Psoas muscle (tissue), 8 donors: ENCODE measurements around the gene P4HB. TPM values are rescaled to one million over a fixed set of nuclear protein-coding genes. Genes with fewer than 3 reads are reported as not detected.

Experiments used
- ATAC-seq, 4 donors: fragments of 200-7000 bp; cut with Tn5 transposase; one replicate each; pipeline ENCODE4 v1.9.1; 2020; ENCODE audit warnings: moderate library complexity in 3 of 4, mild to moderate bottlenecking in 2 of 4
- DNase-seq, 2 donors: peaks; one replicate each; pipeline ENCODE4 v3.0.0-alpha.2; 2020
- H3K27ac ChIP-seq: fragments of 200-600 bp; one replicate; pipeline ENCODE4 v1.8.0; 2022
- H3K27me3 ChIP-seq, 3 donors: fragments of 200-600 bp in 1 of 3; one replicate each; pipeline versions ENCODE4 v1.6.1 to v1.8.0; 2013 to 2022; ENCODE audit warnings: low read length in 2 of 3, mild to moderate bottlenecking in 2 of 3, moderate library complexity in 1 of 3; ENCODE audit not compliant: insufficient read depth in 3 of 3
- H3K36me3 ChIP-seq, 2 donors: fragments of 200-600 bp in 1 of 2; one replicate each; pipeline versions ENCODE4 v1.6.1 to v1.8.0; 2013 to 2022; ENCODE audit warnings: low read depth in 1 of 2, mild to moderate bottlenecking in 1 of 2, moderate library complexity in 1 of 2; ENCODE audit not compliant: insufficient read depth in 1 of 2
- H3K4me1 ChIP-seq: fragments of 200-600 bp; one replicate; pipeline ENCODE4 v1.8.0; 2022
- H3K4me3 ChIP-seq: fragments of 200-600 bp; one replicate; pipeline ENCODE4 v1.8.0; 2022; ENCODE audit warnings: mild to moderate bottlenecking
- H3K9me3 ChIP-seq: fragments of 200-600 bp; one replicate; pipeline ENCODE4 v1.8.0; 2022
- CTCF ChIP-seq: fragments of 200-600 bp; IDR thresholded peaks from one replicate; pipeline ENCODE4 v1.8.0; 2022; ENCODE audit warnings: antibody characterized with exemption
- WGBS, 3 donors: extraction: QIAGEN DNeasy Blood & Tissue Kit; methylation state at CpG; one replicate each; pipeline versions ENCODE4 v1.1.6 to v1.1.7; 2013; 5-methylcytosine and 5-hydroxymethylcytosine counted together
- intact Hi-C, 2 donors: fragments of 100-400 bp; cut with DNase I; formaldehyde crosslinking; loops; one replicate each; pipeline versions ENCODE4 v1.11.0 to v1.14.2; 2022
- polyA plus RNA-seq, 3 donors: library from polyadenylated mRNA; stranded (reverse); fragments of 200-250 nt; gene quantifications; one replicate each; pipeline ENCODE4 v1.2.3, GENCODE V29; 2013
- total RNA-seq, 4 donors: library from RNA; stranded (reverse); fragmentation: NEBNext Ultra II Directional in 2 of 4; extraction: Animal tissue kit (Norgen Biotek cat#: 25700) in 2 of 4; gene quantifications; one replicate each; pipeline versions ENCODE4 v1.2.1 to v1.2.4, GENCODE V29; 2021 to 2023
- donor health status: healthy with polysubstance abuse.
- donor health status: DM: no; HTN: no; CAD: no; lungs with moderate emphysema.
- donor health status: Bipolar disorder and iron deficiency.
- donor health status: healthy.
- donor health status: DM: yes; HTN: yes; CAD: no.
- donor health status: DM: no; HTN: no; CAD: no.
- donor health status: DM: no; HTN: no; CAD: no.
- donor health status: DM: yes; HTN: yes; CAD: no.

The P4HB gene
- total and polyA plus RNA-seq, 7 donors: 236 to 384 (median 267) TPM

GRCh38 chr17:81822996-81823819, 37.1 kb downstream of the P4HB start:
- no peaks in the 10 kb centered on the region for H3K27me3 ChIP-seq
- intact Hi-C loops: loop anchor here (2.0 to 5.0 kb wide), 2 partner anchors 32 to 34 kb away; no protein-coding TSS in a partner anchor
- no peak for DNase-seq
- no peaks in the 10 kb centered on the region for H3K9me3 ChIP-seq
- no peak for ATAC-seq
- no peaks in the 10 kb centered on the region for H3K36me3 ChIP-seq
- WGBS, 3 donors: 90 to 93% (median 91%) methylated on average over 23 to 30 of the region's 30 CpGs
- TF ChIP-seq CTCF: no peak
- peak overlapping the region; percentile 89 for H3K27ac ChIP-seq
- H3K4me3 ChIP-seq: no peak overlapping the region
- H3K4me1 ChIP-seq: peaks cover 20% of the 10 kb centered on the region

- 67 to 76% (median 69%) methylated on average over 8 of the region's 8 CpGs for WGBS, 3 donors
- H3K36me3 ChIP-seq: no peaks in the 10 kb centered on the region
- no peak overlapping the region for H3K4me3 ChIP-seq
- H3K27ac ChIP-seq: peak overlapping the region; percentile 89
- H3K9me3 ChIP-seq: no peaks in the 10 kb centered on the region
- no peaks in the 10 kb centered on the region for H3K27me3 ChIP-seq
- ATAC-seq (no peak), DNase-seq (no peak)
- H3K4me1 ChIP-seq: peaks cover 20% of the 10 kb centered on the region
- intact Hi-C loops: loop anchor here (2.0 to 5.0 kb wide), 2 partner anchors 33 to 35 kb away; no protein-coding TSS in a partner anchor
- no peak for TF ChIP-seq CTCF
These were observed 38.1 kb downstream of the P4HB start for GRCh38 chr17:81822312-81822637.

GRCh38 chr17:81821603-81822311, 38.6 kb downstream of the P4HB start:
- intact Hi-C loops: loop anchor here (2.0 to 5.0 kb wide), 2 partner anchors 33 to 36 kb away; no protein-coding TSS in a partner anchor
- 15 to 31% (median 21%) methylated on average over 18 to 20 of the region's 20 CpGs for WGBS, 3 donors

GRCh38 chr17:81821147-81821546, 39.2 kb downstream of the P4HB start:
- peaks cover 20% of the 10 kb centered on the region for H3K4me1 ChIP-seq
- intact Hi-C loops: loop anchor here in 1 of 2 donors (5.0 kb wide), 1 partner anchor 36 kb away; no protein-coding TSS in a partner anchor
- H3K27ac ChIP-seq: peak overlapping the region; percentile 89

More at GRCh38 chr17:81821603-81822311, 38.6 kb downstream of the P4HB start:
- DNase-seq (peak; percentile 86 to 95), ATAC-seq (peak; percentile 75 to 86 (median 82))
- peak overlapping the region; percentile 18 for H3K4me3 ChIP-seq
- peaks cover 0 to 1% (median 0%) of the 10 kb centered on the region in 3 donors for H3K27me3 ChIP-seq
- TF ChIP-seq CTCF: peak; percentile 70
- H3K9me3 ChIP-seq: no peaks in the 10 kb centered on the region
- H3K27ac ChIP-seq: peak overlapping the region; percentile 89
- H3K4me1 ChIP-seq: peaks cover 20% of the 10 kb centered on the region
- H3K36me3 ChIP-seq: no peaks in the 10 kb centered on the region

More at GRCh38 chr17:81821147-81821546, 39.2 kb downstream of the P4HB start:
- DNase-seq (no peak), ATAC-seq (peak; percentile 4 to 7 (median 5))
- H3K4me3 ChIP-seq: peak overlapping the region; percentile 18
- no peak for TF ChIP-seq CTCF
- no peaks in the 10 kb centered on the region for H3K36me3 ChIP-seq
- H3K9me3 ChIP-seq: no peaks in the 10 kb centered on the region
- WGBS, 3 donors: 72 to 76% (median 75%) methylated on average over 8 of the region's 8 CpGs
- H3K27me3 ChIP-seq: peaks cover 0 to 1% (median 0%) of the 10 kb centered on the region in 3 donors
